Measurements from ENCODE around the gene MAGI2.

The MAGI2 gene

DNA sequence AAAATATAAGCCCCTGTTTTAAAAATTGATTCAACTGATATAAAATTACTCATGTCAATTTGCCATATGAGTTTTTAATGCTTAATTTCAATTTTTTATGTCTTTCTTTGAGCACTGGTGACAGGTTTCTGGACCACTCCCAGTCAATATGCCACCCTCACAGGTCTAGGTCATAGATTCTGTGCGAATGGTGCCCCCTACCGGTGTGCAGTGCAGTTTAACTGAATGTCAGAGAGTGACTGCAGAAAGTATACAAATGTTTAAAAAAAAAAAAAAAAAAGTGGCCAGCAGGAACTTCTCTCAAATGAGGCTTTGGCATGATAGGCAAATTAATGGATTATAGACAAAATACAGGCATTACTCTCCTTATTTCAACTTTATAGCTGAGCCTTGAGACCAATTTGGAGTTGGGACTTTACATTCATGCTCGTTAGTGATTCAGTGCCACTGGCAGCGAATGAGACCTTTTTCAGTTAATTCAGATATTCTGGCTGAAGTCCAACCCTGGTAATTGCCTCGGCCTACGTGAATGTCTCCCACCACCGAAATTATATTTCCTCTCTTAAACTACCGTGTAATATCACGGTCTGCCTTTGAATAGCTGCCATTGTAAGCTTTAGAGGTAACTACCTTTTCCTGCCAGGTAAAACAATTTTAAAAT lies 1227.3 kb downstream of the MAGI2 start:
- Histone ChIP-seq H3K4me3 (ENCODE audit: low read depth, low read length) (no peak overlapping the region), H3K36me3 (replicated peaks) (no peaks in the 10 kb centered on the region), H3K27ac (no peak overlapping the region), H3K27me3 (replicated peaks) (no peaks in the 10 kb centered on the region)
- in situ Hi-C loops (cut with HindIII; ENCODE audit: low pct_ligation_motif_present, low sequenced_read_pairs): no loop called here
- TF ChIP-seq, protein P1, sequence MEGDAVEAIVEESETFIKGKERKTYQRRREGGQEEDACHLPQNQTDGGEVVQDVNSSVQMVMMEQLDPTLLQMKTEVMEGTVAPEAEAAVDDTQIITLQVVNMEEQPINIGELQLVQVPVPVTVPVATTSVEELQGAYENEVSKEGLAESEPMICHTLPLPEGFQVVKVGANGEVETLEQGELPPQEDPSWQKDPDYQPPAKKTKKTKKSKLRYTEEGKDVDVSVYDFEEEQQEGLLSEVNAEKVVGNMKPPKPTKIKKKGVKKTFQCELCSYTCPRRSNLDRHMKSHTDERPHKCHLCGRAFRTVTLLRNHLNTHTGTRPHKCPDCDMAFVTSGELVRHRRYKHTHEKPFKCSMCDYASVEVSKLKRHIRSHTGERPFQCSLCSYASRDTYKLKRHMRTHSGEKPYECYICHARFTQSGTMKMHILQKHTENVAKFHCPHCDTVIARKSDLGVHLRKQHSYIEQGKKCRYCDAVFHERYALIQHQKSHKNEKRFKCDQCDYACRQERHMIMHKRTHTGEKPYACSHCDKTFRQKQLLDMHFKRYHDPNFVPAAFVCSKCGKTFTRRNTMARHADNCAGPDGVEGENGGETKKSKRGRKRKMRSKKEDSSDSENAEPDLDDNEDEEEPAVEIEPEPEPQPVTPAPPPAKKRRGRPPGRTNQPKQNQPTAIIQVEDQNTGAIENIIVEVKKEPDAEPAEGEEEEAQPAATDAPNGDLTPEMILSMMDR (IDR thresholded peaks at IDR 0.05; ENCODE audit: low read depth, low read length, missing control alignments): peak; percentile 65
- DNase-seq: no peak

DNA sequence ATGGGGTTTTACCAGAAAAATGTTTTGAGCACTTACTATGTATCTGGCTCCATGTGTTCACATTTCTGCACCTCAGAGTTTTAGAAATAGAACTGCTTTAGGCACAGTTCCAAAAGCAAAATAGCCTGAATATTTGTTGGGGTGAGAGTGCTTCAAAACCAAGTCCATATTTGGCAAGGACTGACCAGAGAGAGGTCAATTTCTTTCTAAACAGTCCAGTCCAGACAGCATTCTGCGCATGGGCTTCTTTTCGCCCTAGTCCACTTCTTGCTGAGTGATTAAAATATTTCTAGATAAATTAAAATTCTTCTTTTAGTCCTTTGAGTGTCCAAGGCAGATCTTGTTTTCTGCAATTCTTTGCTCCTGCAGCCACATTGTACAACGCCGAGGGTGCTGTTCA lies 1227.9 kb downstream of the MAGI2 start:
- H3K27ac ChIP-seq: no peak overlapping the region
- no peaks in the 10 kb centered on the region for H3K36me3 ChIP-seq (replicated peaks)
- DNase-seq: no peak
- in situ Hi-C loops (cut with HindIII; ENCODE audit: low pct_ligation_motif_present, low sequenced_read_pairs): no loop called here
- TF ChIP-seq, protein P1 (IDR thresholded peaks at IDR 0.05; ENCODE audit: low read depth, low read length, missing control alignments): no peak
- no peaks in the 10 kb centered on the region for H3K27me3 ChIP-seq (replicated peaks)
- no peak overlapping the region for H3K4me3 ChIP-seq (ENCODE audit: low read depth, low read length)

DNA sequence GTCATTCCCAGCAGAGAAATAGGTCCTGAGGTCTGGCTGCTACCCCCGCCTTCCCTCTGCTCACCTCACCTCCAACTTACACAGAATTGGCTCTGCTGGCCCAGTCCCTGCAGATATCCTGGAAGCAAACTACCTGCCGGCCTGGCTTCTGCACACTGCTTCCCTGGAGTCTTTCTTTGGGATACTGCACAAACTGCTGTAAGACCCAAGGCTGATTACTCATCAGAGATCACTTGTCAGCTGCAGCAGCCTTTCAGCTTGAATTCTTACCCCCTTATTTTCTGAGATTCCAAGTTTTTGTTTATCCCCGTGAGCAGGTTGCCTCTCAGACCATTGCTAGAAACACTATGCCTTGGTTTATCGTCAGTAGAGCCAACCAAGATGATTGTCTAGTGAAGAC lies 1228.5 kb downstream of the MAGI2 start:
- TF ChIP-seq, protein P1 (IDR thresholded peaks at IDR 0.05; ENCODE audit: low read depth, low read length, missing control alignments): no peak
- in situ Hi-C loops (cut with HindIII; ENCODE audit: low pct_ligation_motif_present, low sequenced_read_pairs): no loop called here
- no peak overlapping the region for H3K4me3 ChIP-seq (ENCODE audit: low read depth, low read length)
- H3K36me3 ChIP-seq (replicated peaks): no peaks in the 10 kb centered on the region
- H3K27ac ChIP-seq: no peak overlapping the region
- H3K27me3 ChIP-seq (replicated peaks): no peaks in the 10 kb centered on the region
- no peak for DNase-seq

DNA sequence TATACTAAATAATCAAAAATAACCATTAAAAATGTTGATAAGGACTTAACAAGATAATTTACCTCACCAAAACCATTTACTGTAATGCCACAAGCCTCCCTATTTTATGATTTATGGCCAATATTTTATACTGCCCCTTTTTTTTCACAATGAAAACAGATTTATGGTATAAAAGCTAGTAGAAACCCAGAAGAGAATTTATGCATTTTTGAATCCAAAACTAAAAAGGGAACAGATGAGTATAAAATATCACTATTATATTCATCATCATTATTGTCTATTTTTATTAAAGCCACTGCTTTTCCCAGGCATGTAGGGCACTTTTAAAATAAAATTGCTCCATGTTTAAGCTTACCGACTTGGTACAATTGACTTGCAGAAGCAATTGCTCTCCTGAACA lies 1229.9 kb downstream of the MAGI2 start:
- in situ Hi-C loops (cut with HindIII; ENCODE audit: low pct_ligation_motif_present, low sequenced_read_pairs): no loop called here
- no peak for DNase-seq
- Histone ChIP-seq H3K27ac (no peak overlapping the region), H3K4me3 (ENCODE audit: low read depth, low read length) (no peak overlapping the region), H3K27me3 (replicated peaks) (no peaks in the 10 kb centered on the region), H3K36me3 (replicated peaks) (no peaks in the 10 kb centered on the region)
- TF ChIP-seq, protein P1 (IDR thresholded peaks at IDR 0.05; ENCODE audit: low read depth, low read length, missing control alignments): no peak

DNA sequence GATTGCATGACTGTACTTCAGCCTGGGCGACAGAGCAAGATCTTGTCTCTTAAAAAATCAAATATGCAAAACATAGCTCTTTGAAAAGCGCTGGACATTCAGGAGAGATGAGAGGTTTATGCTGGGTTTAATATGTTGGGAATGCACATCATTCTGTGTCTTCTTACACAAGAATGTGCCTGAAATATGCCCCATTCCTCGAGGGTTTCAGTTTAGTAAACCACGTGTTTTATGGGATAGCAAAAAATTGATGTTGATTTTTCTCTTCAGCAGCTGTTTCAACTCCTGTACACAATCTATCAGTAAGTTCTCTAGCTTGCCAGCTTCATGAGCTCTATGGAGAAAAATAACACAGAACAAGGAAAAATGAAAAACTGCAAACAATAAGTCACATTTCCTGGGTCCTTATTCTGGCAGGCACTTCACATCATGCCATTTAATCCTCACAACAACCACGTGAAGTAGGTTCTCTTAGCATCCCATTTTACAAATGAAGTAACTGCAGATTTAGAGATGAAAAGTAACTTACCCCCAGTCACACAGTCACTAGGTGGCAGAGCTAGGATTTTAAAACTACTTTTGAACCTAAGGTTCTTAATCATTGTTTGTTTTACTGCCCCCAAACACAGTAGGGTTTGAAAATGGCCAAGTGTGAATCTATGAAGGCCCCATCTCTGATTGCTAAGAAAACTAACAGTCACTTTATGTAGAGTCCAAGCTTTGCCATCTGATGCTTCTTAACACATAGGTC lies 1231.3 kb downstream of the MAGI2 start:
- TF ChIP-seq, protein P1 (IDR thresholded peaks at IDR 0.05; ENCODE audit: low read depth, low read length, missing control alignments): no peak
- Histone ChIP-seq H3K27ac (no peak overlapping the region), H3K4me3 (ENCODE audit: low read depth, low read length) (no peak overlapping the region), H3K36me3 (replicated peaks) (no peaks in the 10 kb centered on the region), H3K27me3 (replicated peaks) (no peaks in the 10 kb centered on the region)
- in situ Hi-C loops (cut with HindIII; ENCODE audit: low pct_ligation_motif_present, low sequenced_read_pairs): no loop called here
- DNase-seq: no peak
